GM21576 (cell line): Measurements from ENCODE around the gene OR1D5.
"Not testable (repeated sequence)": the region's sequence is repeated elsewhere in the genome, so short reads cannot be mapped to it uniquely, and the experiment has no call there.

Source experiments
- ATAC-seq: cut with Tn5 transposase; IDR thresholded peaks from one replicate; pipeline ENCODE4 v1.9.1; 2021; ENCODE audit warnings: mild to moderate bottlenecking, moderate library complexity; ENCODE audit not compliant: unreplicated experiment

The OR1D5 gene

DNA sequence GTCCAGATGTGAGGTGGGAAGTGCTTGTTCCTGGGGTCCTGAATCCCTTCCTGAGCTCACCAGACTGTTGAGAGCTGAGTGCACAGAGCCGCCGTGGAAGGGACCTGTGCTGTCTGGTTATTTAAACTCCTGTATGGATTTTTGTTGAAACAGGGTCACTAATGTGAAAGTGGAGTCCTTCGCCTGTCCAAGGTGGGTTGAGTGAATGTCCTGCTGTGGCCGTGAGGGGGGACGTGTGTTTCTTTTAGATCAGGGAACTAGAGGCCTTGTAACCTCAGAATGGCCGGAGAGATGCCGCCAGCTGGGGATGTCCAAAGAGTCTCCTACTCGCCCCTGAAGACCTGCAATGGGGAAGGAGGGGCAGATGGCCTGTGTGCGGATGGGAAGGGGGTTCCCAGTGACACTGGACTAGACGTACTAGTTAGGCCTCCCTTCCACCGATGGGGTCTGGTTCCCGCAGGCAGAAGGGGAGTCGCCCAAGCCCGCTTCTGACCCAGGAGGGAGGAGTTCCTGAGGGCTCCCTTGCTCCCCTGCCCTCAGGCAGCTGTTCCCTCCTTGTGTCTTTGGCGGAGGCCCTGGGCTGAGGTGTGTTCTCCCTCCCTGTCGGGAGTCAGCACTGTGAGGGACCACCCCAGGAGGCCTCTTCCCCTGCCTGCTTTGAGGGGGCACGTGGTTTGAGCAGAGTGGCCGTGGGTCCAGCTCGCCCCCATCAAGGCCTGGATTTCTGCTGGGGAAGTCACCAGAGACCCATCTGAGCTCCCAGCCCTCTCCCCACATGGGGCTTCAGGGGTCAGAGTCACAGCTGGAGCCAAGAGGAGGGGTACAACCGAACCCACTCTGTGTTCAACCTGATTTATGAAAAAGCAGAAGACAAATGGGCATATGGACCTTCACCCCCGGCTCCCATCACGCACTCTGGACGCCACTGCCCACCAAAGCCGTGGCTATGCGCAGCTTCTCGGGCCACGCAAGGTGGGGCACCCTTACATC lies 30.9 kb downstream of the OR1D5 start:
- ATAC-seq, result no peak

- not testable (repeated sequence) for ATAC-seq
Measured at GRCh38 chr17:3030852-3031470, 32.4 kb downstream of the OR1D5 start.

GRCh38 chr17:3030096-3030495 lies 33.3 kb downstream of the OR1D5 start:
- no peak for ATAC-seq

DNA sequence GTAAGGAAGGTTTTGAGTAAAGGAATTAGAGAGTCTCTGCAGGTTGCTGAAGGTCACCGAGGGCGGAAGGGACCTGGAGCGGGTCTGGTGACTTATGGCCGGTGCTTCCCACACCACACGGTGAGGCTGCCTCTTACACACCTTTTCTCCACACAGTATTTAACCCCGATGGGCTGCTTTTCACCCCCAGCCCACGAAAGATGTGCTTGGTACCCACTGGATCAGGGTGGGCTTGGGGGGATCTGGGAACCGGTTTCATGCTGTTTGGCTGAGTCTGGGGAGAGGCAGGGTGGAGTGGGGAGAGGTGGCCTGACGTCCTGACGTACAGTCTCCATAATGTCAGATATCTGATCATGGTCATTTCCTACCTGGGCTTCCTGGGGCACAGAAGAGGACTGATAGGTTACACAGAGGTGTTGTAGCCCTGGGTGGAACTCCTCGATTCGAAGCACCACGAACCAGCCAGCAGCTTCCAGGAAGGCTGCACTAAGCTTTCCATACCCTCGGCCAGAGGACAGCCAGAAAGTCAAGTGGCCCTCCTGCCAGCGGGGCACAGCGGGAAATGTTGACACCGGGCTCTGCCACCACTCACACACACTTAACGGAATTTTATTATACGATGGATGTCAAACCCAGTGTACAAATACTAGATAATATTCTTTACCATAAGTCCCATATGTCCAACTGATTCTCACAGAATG lies 34.0 kb downstream of the OR1D5 start:
- no peak for ATAC-seq

- no peak for ATAC-seq
Measured at GRCh38 chr17:3027786-3028532, 35.4 kb downstream of the OR1D5 start.

GRCh38 chr17:3026856-3027751 lies 36.3 kb downstream of the OR1D5 start:
- no peak for ATAC-seq

DNA sequence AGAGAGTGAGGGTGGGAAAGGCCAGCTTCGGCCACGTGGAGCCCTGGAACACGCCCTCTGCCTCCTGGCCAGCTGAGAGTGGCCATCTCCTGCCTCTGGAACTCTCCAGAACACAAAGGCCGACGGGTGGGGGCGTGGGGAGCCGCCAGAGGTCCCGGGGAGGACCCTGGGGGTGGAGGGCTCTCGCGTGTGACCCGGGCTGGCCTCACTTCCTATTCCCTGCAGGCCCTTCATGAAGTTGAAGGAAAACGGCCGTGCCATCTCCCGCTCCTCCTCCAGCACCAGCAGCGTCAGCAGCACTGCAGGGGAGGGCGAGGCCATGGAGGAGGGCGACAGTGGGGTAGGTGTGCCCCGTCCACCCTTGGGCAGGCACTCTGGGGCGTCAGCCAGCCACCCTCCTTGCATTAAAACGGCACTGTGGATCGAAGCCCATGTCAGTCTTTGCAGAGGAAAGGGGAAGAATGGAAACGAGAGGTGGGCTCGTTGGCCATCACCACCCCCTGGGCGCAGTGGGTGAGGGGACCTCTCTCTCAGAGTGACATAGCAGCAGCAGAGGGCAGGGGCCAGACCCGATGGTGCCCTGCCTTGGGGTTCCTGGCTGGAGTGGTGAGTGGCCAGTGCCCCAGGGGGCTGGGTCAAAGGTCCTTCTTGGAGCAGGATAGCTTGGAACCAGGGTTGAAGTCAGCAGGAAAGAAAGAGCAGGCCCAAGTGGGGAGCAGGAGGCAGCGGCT lies 37.1 kb downstream of the OR1D5 start:
- ATAC-seq, result no peak

DNA sequence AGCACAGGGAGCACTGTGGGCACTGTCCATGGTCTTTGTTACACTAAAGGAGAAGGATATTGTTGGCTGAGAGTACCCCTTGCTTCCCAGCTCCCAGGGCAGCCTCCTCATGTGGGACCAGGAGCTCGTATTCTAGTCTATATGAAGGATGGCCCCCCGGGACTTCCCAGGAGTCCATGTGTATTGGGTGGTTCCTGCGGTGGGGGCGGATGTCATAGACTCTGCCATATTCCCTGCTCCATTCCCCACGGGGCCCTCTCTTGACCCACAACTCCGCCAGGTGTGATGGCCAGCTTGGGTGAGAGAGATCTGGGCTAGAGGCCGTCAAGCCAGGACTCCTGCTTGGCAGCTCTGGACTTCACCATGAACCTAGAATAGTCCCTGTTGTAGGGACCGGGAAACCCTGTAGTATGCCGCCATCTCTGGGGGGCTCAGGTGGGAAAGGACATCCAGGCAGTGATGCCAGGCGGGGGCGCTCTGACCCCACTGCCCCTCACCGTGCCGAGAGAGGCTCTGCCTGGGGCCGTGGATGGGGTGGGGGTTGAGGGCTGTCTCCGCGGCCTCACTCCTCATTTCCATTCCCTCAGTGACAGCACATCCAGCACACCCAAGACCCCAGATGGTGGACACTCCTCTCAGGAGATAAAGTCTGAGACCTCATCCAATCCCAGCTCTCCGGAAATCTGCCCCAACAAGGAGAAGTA lies 37.8 kb downstream of the OR1D5 start:
- ATAC-seq, result no peak

DNA sequence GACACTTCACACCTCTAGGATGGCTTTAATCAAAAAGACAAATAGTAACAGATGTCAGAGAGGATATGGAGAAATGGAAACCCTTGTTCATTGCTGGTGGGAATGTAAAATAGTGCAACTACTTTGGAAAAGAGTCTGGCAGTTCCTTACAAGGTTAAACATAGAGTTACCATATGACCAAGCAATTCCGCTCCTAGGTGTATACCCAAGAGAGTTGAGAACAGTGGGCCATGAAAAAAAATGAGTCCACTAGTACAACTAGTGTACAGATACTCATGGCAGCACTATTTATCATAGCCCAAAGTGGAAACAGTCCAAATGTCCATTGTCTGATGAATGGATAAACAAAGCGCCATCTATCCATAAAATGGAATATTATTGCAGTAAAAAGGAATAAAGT lies 39.1 kb downstream of the OR1D5 start:
- no peak for ATAC-seq

DNA sequence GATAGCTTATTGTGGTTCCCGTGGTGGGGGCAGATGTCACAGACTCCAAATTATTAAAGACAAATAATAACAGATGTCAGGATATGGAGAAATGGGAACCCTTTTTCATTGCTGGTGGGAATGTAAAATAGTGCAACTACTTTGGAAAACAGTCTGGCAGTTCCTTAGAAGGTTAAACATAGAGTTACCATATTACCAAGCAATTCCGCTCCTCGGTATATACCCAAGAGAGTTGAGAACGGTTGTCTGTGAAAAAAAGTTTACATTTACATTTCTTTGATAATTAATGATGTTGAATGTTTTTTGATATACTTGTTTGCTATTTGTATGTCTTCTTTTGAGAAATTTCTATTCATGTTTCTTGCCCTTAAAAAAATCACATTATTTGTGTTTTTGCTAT lies 41.2 kb downstream of the OR1D5 start:
- no peak for ATAC-seq

GRCh38 chr17:3020381-3020780 lies 43.0 kb downstream of the OR1D5 start:
- ATAC-seq, result no peak

DNA sequence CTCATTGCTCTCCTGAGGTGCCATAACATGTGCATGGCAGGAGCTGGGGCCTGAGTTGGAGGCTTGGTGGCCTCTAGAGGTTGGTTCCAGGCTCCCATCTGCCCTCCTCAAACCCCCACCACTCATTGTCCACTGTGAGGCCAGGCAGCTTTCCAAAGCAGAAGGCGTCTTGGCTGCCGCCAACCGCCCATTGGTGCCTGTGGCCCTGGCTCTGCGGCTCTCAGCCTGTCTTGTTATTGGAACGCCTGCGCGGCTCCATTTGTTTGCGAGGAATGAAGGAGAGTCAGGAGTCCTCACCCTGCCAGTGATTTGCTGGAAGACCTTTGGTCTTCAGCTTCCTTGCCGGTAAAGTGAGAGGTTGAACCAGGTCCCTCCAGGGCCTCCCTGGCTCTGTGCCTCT lies 43.6 kb downstream of the OR1D5 start:
- no peak for ATAC-seq

DNA sequence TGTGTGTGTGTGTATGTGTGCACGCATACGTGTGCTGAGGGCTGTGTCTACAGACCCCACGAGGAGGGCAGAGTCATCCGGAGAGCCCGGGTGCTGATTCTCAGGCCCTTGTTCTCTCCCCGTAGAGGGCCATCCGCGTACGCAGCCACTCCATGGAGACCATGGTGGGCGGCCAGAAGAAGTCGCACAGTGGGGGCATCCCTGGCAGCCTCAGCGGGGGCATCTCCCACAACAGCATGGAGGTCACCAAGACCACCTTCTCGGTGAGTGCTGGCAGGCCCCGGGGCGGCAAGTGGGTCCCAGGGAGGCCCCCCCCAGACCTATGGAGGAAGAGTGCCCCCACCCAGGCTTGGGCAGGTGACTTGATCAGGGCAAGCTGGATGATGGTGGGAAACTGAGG lies 45.5 kb downstream of the OR1D5 start:
- ATAC-seq, result no peak

GRCh38 chr17:3015890-3016289 lies 47.5 kb downstream of the OR1D5 start:
- no peak for ATAC-seq

- ATAC-seq, result no peak
Measured at GRCh38 chr17:3012926-3013581, 50.4 kb downstream of the OR1D5 start.
